H1 (cell line): Measurements from ENCODE around the gene EPN2. TPM values are rescaled to one million over a fixed set of nuclear protein-coding genes. Genes with fewer than 3 reads are reported as not detected.

Source experiments
- CHD7 ChIP-seq: fragments of 300-600 bp; sonication (generic); IDR thresholded peaks from 2 replicates; pipeline ENCODE4 v1.7.1; 2012; ENCODE audit warnings: low read length, moderate library complexity, mild to moderate bottlenecking, inconsistent platforms; ENCODE audit not compliant: insufficient replicate concordance
- HDAC2 ChIP-seq, 2 experiments: fragments of 300-600 bp in 1 of 2; sonication (generic) in 1 of 2; IDR thresholded peaks; 2 replicates each; pipeline ENCODE4 v1.6.1; 2011 to 2012; ENCODE audit warnings: low read depth in 2 of 2, low read length in 2 of 2, mild to moderate bottlenecking in 2 of 2, moderate library complexity in 2 of 2, borderline replicate concordance in 1 of 2, inconsistent platforms in 1 of 2
- KDM4A ChIP-seq: IDR thresholded peaks from one replicate; pipeline ENCODE4 v1.7.1; 2012; ENCODE audit warnings: low read depth, mild to moderate bottlenecking, moderate library complexity, low read length, inconsistent platforms; ENCODE audit not compliant: severe bottlenecking
- NRF1 ChIP-seq: IDR thresholded peaks from 2 replicates; pipeline ENCODE4 v1.6.1; 2011; ENCODE audit warnings: mild to moderate bottlenecking, low read depth, low read length, improper control_type of control experiment
- RFX5 ChIP-seq: IDR thresholded peaks from 2 replicates; pipeline ENCODE4 v1.6.1; 2011; ENCODE audit warnings: low read depth, low read length, improper control_type of control experiment, borderline replicate concordance
- polyA plus RNA-seq, 7 experiments: library from polyadenylated mRNA; depleted of rRNA in 3 of 7; stranded (reverse) in 5 of 7; unstranded in 2 of 7; fragments of >200 nt in 5 of 7; fragments of 200-250 nt in 2 of 7; gene quantifications; 1 replicate in 5 of 7; 2 replicates in 1 of 7; 4 replicates in 1 of 7; pipeline versions ENCODE4 v1.2.1 to v1.2.3, GENCODE V29; 2011 to 2013; ENCODE audit warnings: missing spikeins in 2 of 7, mixed read lengths in 2 of 7
- total RNA-seq: library from RNA; stranded (reverse); fragmentation: NEBNext Ultra II Directional; extraction: Animal tissue kit (Norgen Biotek cat#: 25700); gene quantifications from 2 replicates; pipeline ENCODE4 v1.2.1, GENCODE V29; 2021

The EPN2 gene
- total and polyA plus RNA-seq, 2 of the 8 experiments (the other 6 are each of a cell fraction or from before 2014, with no cell fraction given) = 28.7 to 55.8 TPM

- TF ChIP-seq CHD7 (no peak), KDM4A (no peak), RFX5 (no peak), HDAC2 (IDR thresholded peaks at IDR 0.05; ENCODE audit: borderline replicate concordance in 1 of 2, low read depth in 2 of 2, low read length in 2 of 2) (no peak), NRF1 (no peak)
Measured at GRCh38 chr17:19262650-19263631, 25.8 kb downstream of the EPN2 start (continued).
